K562 (cell line): ENCODE results near the gene TRMT1. TPM values are rescaled to one million over a fixed set of nuclear protein-coding genes. Genes with fewer than 3 reads are reported as not detected.

ENCODE experiments used
- ATAC-seq: fragments of 200-7000 bp; cut with Tn5 transposase; 3 replicates; pipeline ENCODE4 v1.9.1; 2020; ENCODE audit warnings: moderate library complexity
- BruUV-seq: library from RNA; stranded (reverse); fragments of 400-500 nt; replicated peaks from 2 replicates; lab custom pipeline; 2021; lab: Mats Ljungman, UMichigan
- CTCF ChIA-PET: fragments of 300-600 bp; formaldehyde crosslinking; extraction: SDS; loops from one replicate; lab custom pipeline; 2021; ENCODE audit warnings: low intra/inter-chr PET ratio; lab: Yijun Ruan, JAX
- POLR2A ChIA-PET: fragments of 300-600, 350-650 bp; sonication (Branson Sonifier 250); formaldehyde crosslinking; extraction: SDS; loops from one replicate; lab custom pipeline; 2021; ENCODE audit warnings: antibody characterized with exemption, inconsistent platforms; lab: Yijun Ruan, JAX
- DNase-seq, 4 experiments: peaks; one replicate each; pipeline versions ENCODE4 v3.0.0 to v3.0.0-alpha.2; 2011 to 2018; ENCODE audit warnings: low spot score in 3 of 4, mixed read lengths in 3 of 4; ENCODE audit errors: extremely low read depth in 1 of 4
- FAIRE-seq: peaks from 2 replicates; lab custom pipeline; 2011; peaks lifted over from hg19 to GRCh38; lab: Jason Lieb, UNC
- H2AFZ ChIP-seq: 2 replicates; pipeline ENCODE4 v1.6.0; 2011; ENCODE audit warnings: low read depth, low read length, control low read depth, inconsistent platforms
- H3K27ac ChIP-seq: fragments of 200-600 bp; 3 replicates; pipeline ENCODE4 v1.8.0; 2011; ENCODE audit warnings: low read depth, mild to moderate bottlenecking, control low read depth, inconsistent platforms, low read length, moderate library complexity, mixed read lengths; ENCODE audit errors: extremely low read depth
- H3K27me3 ChIP-seq, 2 experiments: fragments of 300-600 bp in 1 of 2; 2 replicates in 1 of 2; 3 replicates in 1 of 2; pipeline versions ENCODE4 v1.6.0 to v1.8.0; 2011; ENCODE audit warnings: inconsistent platforms in 2 of 2, low read length in 2 of 2, mild to moderate bottlenecking in 1 of 2, mixed read lengths in 1 of 2, moderate library complexity in 1 of 2; ENCODE audit not compliant: control insufficient read depth in 2 of 2, insufficient read depth in 2 of 2
- H3K36me3 ChIP-seq: fragments of 300-600 bp; 3 replicates; pipeline ENCODE4 v1.8.0; 2011; ENCODE audit warnings: mild to moderate bottlenecking, low read length, inconsistent platforms; ENCODE audit not compliant: control insufficient read depth, insufficient read depth
- H3K4me1 ChIP-seq, 2 experiments: fragments of 200-600 bp in 1 of 2; replicated peaks in 1 of 2; 2 replicates in 1 of 2; 3 replicates in 1 of 2; pipeline versions ENCODE4 v1.5.1 to v1.8.0; 2011; ENCODE audit warnings: inconsistent platforms in 2 of 2, low read length in 2 of 2, mild to moderate bottlenecking in 1 of 2, mixed read lengths in 1 of 2, moderate library complexity in 1 of 2; ENCODE audit not compliant: control insufficient read depth in 2 of 2, insufficient read depth in 2 of 2
- H3K4me2 ChIP-seq: 2 replicates; pipeline ENCODE4 v1.6.1; 2011; ENCODE audit warnings: low read length, control low read depth, inconsistent platforms, mixed read lengths; ENCODE audit not compliant: insufficient read depth
- H3K4me3 ChIP-seq: fragments of 200-600 bp; sonication (generic), shearing (Covaris generic); 2 replicates; pipeline ENCODE4 v1.5.1; 2016; ENCODE audit warnings: control low read depth, inconsistent platforms
- H3K79me2 ChIP-seq: fragments of 200-600 bp; 3 replicates; pipeline ENCODE4 v1.8.0; 2011; ENCODE audit warnings: low read length, inconsistent platforms; ENCODE audit not compliant: control insufficient read depth, insufficient read depth
- H3K9ac ChIP-seq, 2 experiments: 2 replicates each; pipeline versions ENCODE4 v1.6.0 to v1.6.1; 2011; ENCODE audit warnings: low read depth in 2 of 2, low read length in 2 of 2, control low read depth in 1 of 2, inconsistent platforms in 1 of 2, mild to moderate bottlenecking in 1 of 2, mixed read lengths in 1 of 2; ENCODE audit not compliant: insufficient read depth in 1 of 2
- H3K9me1 ChIP-seq: one replicate; pipeline ENCODE4 v1.6.0; 2011; ENCODE audit warnings: inconsistent platforms, mild to moderate bottlenecking, low read length, moderate library complexity; ENCODE audit not compliant: control insufficient read depth, insufficient read depth
- H3K9me3 ChIP-seq: replicated peaks from 2 replicates; pipeline ENCODE4 v1.5.1; 2011; ENCODE audit warnings: low read depth, low read length, inconsistent platforms; ENCODE audit not compliant: control insufficient read depth, insufficient read depth
- H4K20me1 ChIP-seq: replicated peaks from 2 replicates; pipeline ENCODE4 v1.6.1; 2011; ENCODE audit warnings: low read length, inconsistent platforms, mixed read lengths; ENCODE audit not compliant: control insufficient read depth, insufficient read depth
- ARID2 ChIP-seq: fragments of 450-650 bp; IDR thresholded peaks from 2 replicates; pipeline ENCODE4 v1.6.1; 2017; ENCODE audit warnings: antibody characterized with exemption, mild to moderate bottlenecking
- CBFA2T2 ChIP-seq: fragments of 450-650 bp; conservative IDR thresholded peaks from 2 replicates; pipeline ENCODE4 v1.6.1; 2017; ENCODE audit warnings: mild to moderate bottlenecking
- EHMT2 ChIP-seq: fragments of 450-650 bp; IDR thresholded peaks from 2 replicates; pipeline ENCODE4 v1.6.1; 2018; ENCODE audit warnings: antibody characterized with exemption
- MCM5 ChIP-seq: fragments of 450-650 bp; IDR thresholded peaks from 2 replicates; pipeline ENCODE4 v1.6.1; 2016; ENCODE audit warnings: low read depth
- POLR2G ChIP-seq: fragments of 200-400 bp; formaldehyde crosslinking; IDR thresholded peaks from 2 replicates; pipeline ENCODE4 v1.6.1; 2017; ENCODE audit warnings: low read depth, mild to moderate bottlenecking, antibody characterized with exemption, low read length, moderate library complexity
- RBFOX2 ChIP-seq: fragments of 200-400 bp; formaldehyde crosslinking; IDR thresholded peaks from 2 replicates; pipeline ENCODE4 v1.6.1; 2017; ENCODE audit warnings: low read depth, mild to moderate bottlenecking, low read length, moderate library complexity
- RBM22 ChIP-seq: fragments of 200-400 bp; formaldehyde crosslinking; IDR thresholded peaks from 2 replicates; pipeline ENCODE4 v1.6.1; 2018; ENCODE audit warnings: low read length, low read depth; ENCODE audit not compliant: poor library complexity, severe bottlenecking
- RFX1 ChIP-seq: fragments of 450-650 bp; IDR thresholded peaks from 2 replicates; pipeline ENCODE4 v1.6.1; 2016; ENCODE audit warnings: mild to moderate bottlenecking, moderate library complexity
- RHOXF2B ChIP-seq: fragments of 250-450 bp; sonication (Bioruptor Pico); conservative IDR thresholded peaks from 2 replicates; pipeline ENCODE4 v1.5.1; 2021
- STAG1 ChIP-seq: sonication (generic); formaldehyde crosslinking; IDR thresholded peaks from 2 replicates; pipeline ENCODE4 v1.5.0; 2020; ENCODE audit warnings: missing genetic modification reagents, borderline replicate concordance
- TEAD4 ChIP-seq, 2 experiments: sonication (generic) in 1 of 2; formaldehyde crosslinking in 1 of 2; IDR thresholded peaks; 2 replicates each; pipeline versions ENCODE4 v1.6.1 to v1.8.0; 2012 to 2022; ENCODE audit warnings: borderline replicate concordance in 1 of 2, inconsistent platforms in 1 of 2, low read length in 1 of 2, mild to moderate bottlenecking in 1 of 2, missing genetic modification reagents in 1 of 2
- ZBTB8A ChIP-seq: fragments of 450-650 bp; IDR thresholded peaks from 2 replicates; pipeline ENCODE4 v1.6.1; 2018; ENCODE audit warnings: mild to moderate bottlenecking, moderate library complexity; ENCODE audit not compliant: partially characterized antibody
- ZNF23 ChIP-seq: fragments of 250-450 bp; sonication (Bioruptor Pico); IDR thresholded peaks from 2 replicates; pipeline ENCODE4 v1.4.0; 2020; ENCODE audit warnings: mild to moderate bottlenecking
- ZNF347 ChIP-seq: fragments of 450-650 bp; formaldehyde crosslinking; IDR thresholded peaks from 2 replicates; pipeline ENCODE4 v1.4.0; 2020; ENCODE audit warnings: low read depth, mild to moderate bottlenecking, moderate library complexity
- ZNF655 ChIP-seq: fragments of 250-450 bp; sonication (Bioruptor Pico); IDR thresholded peaks from 2 replicates; pipeline ENCODE4 v1.5.0; 2021
- WGBS: fragments of 100-300 bp; shearing (Covaris generic); methylation state at CpG from one replicate; pipeline ENCODE4 v1.1.6; 2016; ENCODE audit warnings: low coverage, mixed read lengths; ENCODE audit not compliant: insufficient coverage; ENCODE audit errors: missing lambda C conversion rate; 5-methylcytosine and 5-hydroxymethylcytosine counted together
- in situ Hi-C: fragments of 300-500 bp; cut with MboI; formaldehyde crosslinking; loops from 4 replicates; pipeline ENCODE4 v1.15.0; 2018; ENCODE audit warnings: inconsistent platforms, mixed read lengths
- intact Hi-C: fragments of 100-400 bp; cut with micrococcal nuclease; formaldehyde crosslinking; loops from 2 replicates; pipeline ENCODE4 v1.14.2; 2022
- polyA plus RNA-seq, 8 experiments: library from polyadenylated mRNA; depleted of rRNA in 4 of 8; stranded (reverse) in 5 of 8; unstranded in 3 of 8; fragments of >200 nt; fragmentation: Nextera tagmentation in 2 of 8; fragmentation: Illumina TruSeq in 1 of 8; extraction: Ambion mirVana in 2 of 8; extraction: Trizol in 1 of 8; gene quantifications; 2 replicates each; pipeline versions ENCODE4 v1.2.1 to v1.2.3, GENCODE V29; 2011 to 2014; ENCODE audit warnings: inconsistent platforms in 1 of 8, missing spikeins in 1 of 8
- total RNA-seq, 7 experiments: library from RNA; depleted of rRNA in 6 of 7; stranded (reverse); fragments of >200 nt in 6 of 7; fragmentation: Illumina TruSeq in 2 of 7; extraction: Trizol in 2 of 7; gene quantifications; 2 replicates each; pipeline versions ENCODE4 v1.2.1 to v1.2.3, GENCODE V29; 2011 to 2021; ENCODE audit warnings: low replicate concordance in 1 of 7
- TF ChIP-seq, protein P1 (sequence below): fragments of 250-450 bp; sonication (Bioruptor Pico); IDR thresholded peaks from 2 replicates; pipeline ENCODE4 v1.8.0; 2022; ENCODE audit warnings: moderate library complexity, mild to moderate bottlenecking, inconsistent platforms
- TF ChIP-seq, protein P2 (sequence below): fragments of 450-650 bp; IDR thresholded peaks from 2 replicates; pipeline ENCODE4 v1.6.1; 2017; ENCODE audit warnings: mild to moderate bottlenecking, moderate library complexity
- TF ChIP-seq, protein P3 (sequence below): sonication (generic); formaldehyde crosslinking; IDR thresholded peaks from 2 replicates; pipeline ENCODE4 v1.8.1; 2023; ENCODE audit warnings: mild to moderate bottlenecking, missing genetic modification reagents

The TRMT1 gene
- total and polyA plus RNA-seq, 9 of the 15 experiments (the other 6 are each of a cell fraction or from before 2014, with no cell fraction given): 5.8 to 158 (median 54.3) TPM

DNA sequence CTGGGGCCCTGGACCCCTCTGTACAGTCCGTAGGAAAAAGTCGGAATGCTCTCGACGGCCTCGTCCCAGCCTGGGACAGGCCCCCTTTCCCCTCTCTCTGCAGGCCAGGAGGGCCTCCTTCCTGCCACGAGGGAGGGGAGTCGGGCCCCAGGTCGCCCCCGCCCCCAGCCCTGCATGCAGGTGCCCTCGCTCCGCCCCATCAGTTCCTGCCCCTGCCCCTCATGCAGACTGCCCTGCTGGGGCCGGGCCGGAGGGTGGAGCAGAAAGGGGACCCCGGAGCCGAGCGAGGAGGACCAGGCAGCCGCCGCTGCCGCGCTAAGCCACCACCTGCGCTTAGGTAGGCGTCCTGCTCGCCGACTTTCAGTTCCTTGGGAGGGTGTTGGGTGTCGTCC is 21.2 kb downstream of the TRMT1 start:
- peak overlapping the region in 1 of 2 experiments; percentile 77; a peak in 2 of 4 replicates for H3K9ac ChIP-seq
- intact Hi-C loops (no loop called here), in situ Hi-C loops (no loop called here)
- no peak overlapping the region for H3K4me3 ChIP-seq
- H3K9me1 ChIP-seq: no peaks in the 10 kb centered on the region
- peaks cover 36 to 92% of the 10 kb centered on the region in 2 experiments for H3K4me1 ChIP-seq
- H3K27me3 ChIP-seq: no peaks in the 10 kb centered on the region
- no peaks in the 10 kb centered on the region for H4K20me1 ChIP-seq
- FAIRE-seq (no peak), ATAC-seq (no peak), DNase-seq (no peak)
- H3K27ac ChIP-seq: peak overlapping the region; percentile 98; the same call in 2 of the 3 replicates
- H3K4me2 ChIP-seq: no peak overlapping the region
- ChIA-PET POLR2A (interaction anchor here (0.6 to 2.8 kb wide), 8 partner anchors 9 to 149 kb away, joined by 3 to 17 read pairs (median 4); partner anchors contain the start of genes NACC1 and RAD23A), CTCF (interaction anchor here (0.7 to 4.7 kb wide), 4 partner anchors 112 to 715 kb away, joined by 3 to 59 read pairs (median 28); no protein-coding TSS in a partner anchor)
- 64% methylated on average over 12 of the region's 25 CpGs for WGBS
- no peaks in the 10 kb centered on the region for H3K9me3 ChIP-seq
- no peak overlapping the region for H2AFZ ChIP-seq
- H3K36me3 ChIP-seq: peaks cover 22% of the 10 kb centered on the region
- no TSS peak for BruUV-seq
- H3K79me2 ChIP-seq: peaks cover 26% of the 10 kb centered on the region
- TF ChIP-seq CBFA2T2 (no peak), TEAD4 (IDR thresholded peaks at IDR 0.05; ENCODE audit: low read length) (no peak), TEAD4 (CRISPR knock-in tag; IDR thresholded peaks at IDR 0.05; ENCODE audit: borderline replicate concordance) (no peak), RFX1 (no peak), EHMT2 (no peak), MCM5 (no peak), RHOXF2B (CRISPR knock-in tag) (no peak), ARID2 (no peak), POLR2G (peak; percentile 84), ZNF23 (no peak), ZNF655 (CRISPR knock-in tag) (no peak), RBM22 (peak; percentile 91), ZNF347 (CRISPR knock-in tag) (no peak), RBFOX2 (peak; percentile 17; the same call in 1 of the 2 replicates), ZBTB8A (no peak), STAG1 (CRISPR knock-in tag) (no peak)
- TF ChIP-seq, protein P1, sequence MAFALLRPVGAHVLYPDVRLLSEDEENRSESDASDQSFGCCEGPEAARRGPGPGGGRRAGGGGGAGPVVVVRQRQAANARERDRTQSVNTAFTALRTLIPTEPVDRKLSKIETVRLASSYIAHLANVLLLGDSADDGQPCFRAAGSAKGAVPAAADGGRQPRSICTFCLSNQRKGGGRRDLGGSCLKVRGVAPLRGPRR (CRISPR knock-in tag): no peak
- TF ChIP-seq, protein P2, sequence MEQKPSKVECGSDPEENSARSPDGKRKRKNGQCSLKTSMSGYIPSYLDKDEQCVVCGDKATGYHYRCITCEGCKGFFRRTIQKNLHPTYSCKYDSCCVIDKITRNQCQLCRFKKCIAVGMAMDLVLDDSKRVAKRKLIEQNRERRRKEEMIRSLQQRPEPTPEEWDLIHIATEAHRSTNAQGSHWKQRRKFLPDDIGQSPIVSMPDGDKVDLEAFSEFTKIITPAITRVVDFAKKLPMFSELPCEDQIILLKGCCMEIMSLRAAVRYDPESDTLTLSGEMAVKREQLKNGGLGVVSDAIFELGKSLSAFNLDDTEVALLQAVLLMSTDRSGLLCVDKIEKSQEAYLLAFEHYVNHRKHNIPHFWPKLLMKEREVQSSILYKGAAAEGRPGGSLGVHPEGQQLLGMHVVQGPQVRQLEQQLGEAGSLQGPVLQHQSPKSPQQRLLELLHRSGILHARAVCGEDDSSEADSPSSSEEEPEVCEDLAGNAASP: no peak
- TF ChIP-seq, protein P3, sequence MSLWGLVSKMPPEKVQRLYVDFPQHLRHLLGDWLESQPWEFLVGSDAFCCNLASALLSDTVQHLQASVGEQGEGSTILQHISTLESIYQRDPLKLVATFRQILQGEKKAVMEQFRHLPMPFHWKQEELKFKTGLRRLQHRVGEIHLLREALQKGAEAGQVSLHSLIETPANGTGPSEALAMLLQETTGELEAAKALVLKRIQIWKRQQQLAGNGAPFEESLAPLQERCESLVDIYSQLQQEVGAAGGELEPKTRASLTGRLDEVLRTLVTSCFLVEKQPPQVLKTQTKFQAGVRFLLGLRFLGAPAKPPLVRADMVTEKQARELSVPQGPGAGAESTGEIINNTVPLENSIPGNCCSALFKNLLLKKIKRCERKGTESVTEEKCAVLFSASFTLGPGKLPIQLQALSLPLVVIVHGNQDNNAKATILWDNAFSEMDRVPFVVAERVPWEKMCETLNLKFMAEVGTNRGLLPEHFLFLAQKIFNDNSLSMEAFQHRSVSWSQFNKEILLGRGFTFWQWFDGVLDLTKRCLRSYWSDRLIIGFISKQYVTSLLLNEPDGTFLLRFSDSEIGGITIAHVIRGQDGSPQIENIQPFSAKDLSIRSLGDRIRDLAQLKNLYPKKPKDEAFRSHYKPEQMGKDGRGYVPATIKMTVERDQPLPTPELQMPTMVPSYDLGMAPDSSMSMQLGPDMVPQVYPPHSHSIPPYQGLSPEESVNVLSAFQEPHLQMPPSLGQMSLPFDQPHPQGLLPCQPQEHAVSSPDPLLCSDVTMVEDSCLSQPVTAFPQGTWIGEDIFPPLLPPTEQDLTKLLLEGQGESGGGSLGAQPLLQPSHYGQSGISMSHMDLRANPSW (CRISPR knock-in tag): no peak
